Measurements from ENCODE around the gene DEAF1.

DEAF1 gene

GRCh38 chr11:614623-615503, 80.2 kb downstream of the DEAF1 start:
- no peak for DNase-seq (ENCODE audit: extremely low read depth in 1 of 2, low read depth in 1 of 2)

- DNase-seq (ENCODE audit: extremely low read depth in 1 of 2, low read depth in 1 of 2): no peak
Measured at GRCh38 chr11:614021-614622, 80.9 kb downstream of the DEAF1 start.

- peak; percentile 73 to 77 for DNase-seq (ENCODE audit: extremely low read depth in 1 of 2, low read depth in 1 of 2)
Measured at GRCh38 chr11:613369-613968, 81.6 kb downstream of the DEAF1 start.

GRCh38 chr11:612961-613300, 82.1 kb downstream of the DEAF1 start:
- DNase-seq (ENCODE audit: extremely low read depth in 1 of 2, low read depth in 1 of 2): no peak

GRCh38 chr11:612201-612960, 82.6 kb downstream of the DEAF1 start:
- DNase-seq (ENCODE audit: extremely low read depth in 1 of 2, low read depth in 1 of 2): no peak

GRCh38 chr11:611001-611996, 83.7 kb downstream of the DEAF1 start:
- no peak for DNase-seq (ENCODE audit: extremely low read depth in 1 of 2, low read depth in 1 of 2)

- DNase-seq (ENCODE audit: extremely low read depth in 1 of 2, low read depth in 1 of 2): no peak
Measured at GRCh38 chr11:610146-610801, 84.7 kb downstream of the DEAF1 start.

- no peak for DNase-seq (ENCODE audit: extremely low read depth in 1 of 2, low read depth in 1 of 2)
Measured at GRCh38 chr11:609341-609811, 85.6 kb downstream of the DEAF1 start.

- no peak for DNase-seq (ENCODE audit: extremely low read depth in 1 of 2, low read depth in 1 of 2)
Measured at GRCh38 chr11:608791-609251, 86.2 kb downstream of the DEAF1 start.

GRCh38 chr11:607971-608659, 86.9 kb downstream of the DEAF1 start:
- no peak for DNase-seq (ENCODE audit: extremely low read depth in 1 of 2, low read depth in 1 of 2)

- DNase-seq (ENCODE audit: extremely low read depth in 1 of 2, low read depth in 1 of 2): no peak
Measured at GRCh38 chr11:607020-607780, 87.8 kb downstream of the DEAF1 start.

GRCh38 chr11:606245-606644, 88.8 kb downstream of the DEAF1 start:
- no peak for DNase-seq (ENCODE audit: extremely low read depth in 1 of 2, low read depth in 1 of 2)

GRCh38 chr11:605286-606129, 89.5 kb downstream of the DEAF1 start:
- DNase-seq (ENCODE audit: extremely low read depth in 1 of 2, low read depth in 1 of 2): no peak

GRCh38 chr11:603154-603553, 91.9 kb downstream of the DEAF1 start:
- no peak for DNase-seq (ENCODE audit: extremely low read depth in 1 of 2, low read depth in 1 of 2)

GRCh38 chr11:601573-602245, 93.3 kb downstream of the DEAF1 start:
- no peak for DNase-seq (ENCODE audit: extremely low read depth in 1 of 2, low read depth in 1 of 2)

- DNase-seq (ENCODE audit: extremely low read depth in 1 of 2, low read depth in 1 of 2): no peak
Measured at GRCh38 chr11:598005-598680, 96.9 kb downstream of the DEAF1 start.
